AG04449 (cell line): ENCODE measurements around the gene CYFIP2.

ENCODE experiments used
- CTCF ChIA-PET: fragments of 350-600 bp; formaldehyde crosslinking; extraction: SDS; loops from one replicate; lab custom pipeline; 2021; ENCODE audit warnings: antibody characterized with exemption; lab: Yijun Ruan, JAX
- POLR2A ChIA-PET: fragments of 400-600, 350-600 bp; formaldehyde crosslinking; extraction: SDS; loops from one replicate; lab custom pipeline; 2020; ENCODE audit warnings: antibody characterized with exemption, inconsistent platforms; lab: Yijun Ruan, JAX
- DNase-seq: peaks from one replicate; pipeline ENCODE4 v3.0.0-alpha.2; 2010; ENCODE audit warnings: low read depth, low spot score
- H3K4me3 ChIP-seq: 2 replicates; pipeline ENCODE4 v1.5.1; 2011; ENCODE audit warnings: low read depth, mild to moderate bottlenecking, control low read depth, low read length
- TF ChIP-seq, protein P1 (sequence below): IDR thresholded peaks from one replicate; pipeline ENCODE4 v1.5.1; 2011; ENCODE audit warnings: mild to moderate bottlenecking, moderate library complexity, low read length, control low read depth, inconsistent platforms; ENCODE audit not compliant: insufficient read depth; ENCODE audit errors: missing control alignments

CYFIP2 gene

GRCh38 chr5:157342822-157343402 is 77.0 kb downstream of the CYFIP2 start:
- CTCF ChIA-PET: interaction anchor here (0.6 to 9.8 kb wide), 18 partner anchors 8 to 403 kb away, joined by 3 to 140 read pairs (median 4); partner anchors contain the start of genes LSM11 and THG1L
- TF ChIP-seq, protein P1, sequence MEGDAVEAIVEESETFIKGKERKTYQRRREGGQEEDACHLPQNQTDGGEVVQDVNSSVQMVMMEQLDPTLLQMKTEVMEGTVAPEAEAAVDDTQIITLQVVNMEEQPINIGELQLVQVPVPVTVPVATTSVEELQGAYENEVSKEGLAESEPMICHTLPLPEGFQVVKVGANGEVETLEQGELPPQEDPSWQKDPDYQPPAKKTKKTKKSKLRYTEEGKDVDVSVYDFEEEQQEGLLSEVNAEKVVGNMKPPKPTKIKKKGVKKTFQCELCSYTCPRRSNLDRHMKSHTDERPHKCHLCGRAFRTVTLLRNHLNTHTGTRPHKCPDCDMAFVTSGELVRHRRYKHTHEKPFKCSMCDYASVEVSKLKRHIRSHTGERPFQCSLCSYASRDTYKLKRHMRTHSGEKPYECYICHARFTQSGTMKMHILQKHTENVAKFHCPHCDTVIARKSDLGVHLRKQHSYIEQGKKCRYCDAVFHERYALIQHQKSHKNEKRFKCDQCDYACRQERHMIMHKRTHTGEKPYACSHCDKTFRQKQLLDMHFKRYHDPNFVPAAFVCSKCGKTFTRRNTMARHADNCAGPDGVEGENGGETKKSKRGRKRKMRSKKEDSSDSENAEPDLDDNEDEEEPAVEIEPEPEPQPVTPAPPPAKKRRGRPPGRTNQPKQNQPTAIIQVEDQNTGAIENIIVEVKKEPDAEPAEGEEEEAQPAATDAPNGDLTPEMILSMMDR: peak; percentile 58
- POLR2A ChIA-PET: interaction anchor here (0.5 kb wide), 1 partner anchor 27 kb away, joined by 3 read pairs; no protein-coding TSS in a partner anchor
- DNase-seq: no peak
- H3K4me3 ChIP-seq: no peak overlapping the region

DNA sequence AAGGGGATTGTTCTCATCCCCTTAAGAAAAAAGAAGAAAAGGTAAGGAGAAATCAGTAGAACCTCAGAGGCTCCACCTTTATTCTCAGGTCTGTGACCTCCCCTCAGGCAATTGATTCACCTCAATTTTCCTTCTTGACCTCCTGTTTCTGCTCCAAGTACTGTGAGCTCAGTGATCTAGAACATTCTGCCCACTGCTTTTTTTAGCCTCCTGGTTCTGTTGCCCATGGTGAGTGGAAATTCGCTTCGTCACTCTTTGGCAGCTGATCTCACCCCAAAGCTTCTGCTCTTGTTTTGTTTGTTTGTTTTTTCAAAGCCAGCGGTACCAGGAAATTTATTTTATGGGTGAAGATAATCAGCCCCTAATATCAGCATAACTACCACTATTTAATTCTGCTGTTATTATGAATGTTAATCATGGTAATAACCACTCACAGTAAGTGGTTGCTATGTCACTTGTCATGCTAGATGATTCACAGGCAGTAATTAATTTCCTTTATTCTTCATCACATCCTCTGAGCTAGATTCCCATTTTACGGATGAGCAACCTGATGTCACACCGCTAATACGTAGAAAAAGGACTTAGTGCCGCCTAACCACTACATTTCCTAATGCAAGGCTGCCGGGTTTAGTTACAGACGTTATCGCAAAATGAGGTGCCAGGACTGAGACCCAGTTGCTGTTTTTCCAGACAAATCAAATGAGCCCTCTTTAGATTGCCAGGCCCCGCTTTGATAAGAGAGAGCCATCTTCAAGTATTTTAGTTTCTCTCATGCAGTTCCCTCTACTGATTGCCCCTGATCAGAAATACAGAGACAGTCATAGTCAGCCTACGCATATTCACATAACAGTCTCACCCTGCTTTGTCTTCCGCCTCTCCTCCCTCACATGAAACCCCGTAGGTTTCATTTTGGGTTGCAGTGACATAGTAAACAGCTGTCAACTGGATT is 78.2 kb downstream of the CYFIP2 start:
- ChIA-PET POLR2A (no interaction called here), CTCF (interaction anchor here (0.6 to 9.8 kb wide), 13 partner anchors 9 to 399 kb away, joined by 3 to 140 read pairs (median 17); partner anchors contain the start of gene LSM11)
- no peak overlapping the region for H3K4me3 ChIP-seq
- TF ChIP-seq, protein P1: no peak
- DNase-seq: no peak

DNA sequence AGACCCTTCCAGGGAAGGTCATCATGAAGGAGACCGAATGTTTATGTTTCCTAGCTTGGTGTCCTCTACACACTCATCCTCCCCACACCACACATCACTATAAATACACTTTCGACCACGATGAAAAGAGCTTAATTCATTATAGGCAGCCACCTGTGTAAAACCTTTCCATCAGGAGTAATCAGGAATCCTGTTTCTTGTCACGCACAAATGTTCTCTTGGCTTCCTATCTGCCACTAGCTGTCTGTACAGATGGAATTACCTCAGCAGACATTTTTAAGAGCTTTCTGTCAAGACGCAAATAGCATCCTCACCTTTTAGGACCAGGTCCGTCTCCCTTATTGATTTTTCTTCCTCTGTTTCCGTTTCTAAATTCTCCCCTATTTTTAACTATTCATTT is 79.1 kb downstream of the CYFIP2 start:
- H3K4me3 ChIP-seq: no peak overlapping the region
- TF ChIP-seq, protein P1: no peak
- POLR2A ChIA-PET: interaction anchor here (0.7 kb wide), 1 partner anchor 1218 kb away, joined by 3 read pairs; no protein-coding TSS in a partner anchor
- no peak for DNase-seq
- CTCF ChIA-PET: interaction anchor here (0.5 to 7.5 kb wide), 10 partner anchors 9 to 398 kb away, joined by 3 to 92 read pairs (median 13); partner anchors contain the start of gene LSM11

- ChIA-PET POLR2A (interaction anchor here (0.7 kb wide), 1 partner anchor 1218 kb away, joined by 3 read pairs; no protein-coding TSS in a partner anchor), CTCF (interaction anchor here (0.8 to 7.5 kb wide), 10 partner anchors 8 to 398 kb away, joined by 3 to 92 read pairs (median 13); partner anchors contain the start of gene LSM11)
- no peak for DNase-seq
- TF ChIP-seq, protein P1: no peak
- no peak overlapping the region for H3K4me3 ChIP-seq
Measured at GRCh38 chr5:157345485-157345884, 79.6 kb downstream of the CYFIP2 start.

- POLR2A ChIA-PET: no interaction called here
- CTCF ChIA-PET: interaction anchor here (0.8 to 7.5 kb wide), 9 partner anchors 6 to 371 kb away, joined by 3 to 92 read pairs (median 7); no protein-coding TSS in a partner anchor
- TF ChIP-seq, protein P1: no peak
- no peak for DNase-seq
- no peak overlapping the region for H3K4me3 ChIP-seq
Measured at GRCh38 chr5:157347301-157348048, 81.6 kb downstream of the CYFIP2 start.
